SK-N-SH (cell line): ENCODE data around the gene INSC. TPM values are rescaled to one million over a fixed set of nuclear protein-coding genes. Genes with fewer than 3 reads are reported as not detected.

Experiments
- CTCF ChIA-PET: fragments of 300-600, 350-600 bp; formaldehyde crosslinking; extraction: SDS; loops from one replicate; lab custom pipeline; 2021; lab: Yijun Ruan, JAX
- POLR2A ChIA-PET: fragments of 350-600 bp; sonication (Branson Sonifier 250); formaldehyde crosslinking; extraction: SDS; loops from one replicate; lab custom pipeline; 2020; ENCODE audit warnings: antibody characterized with exemption, inconsistent platforms; lab: Yijun Ruan, JAX
- DNase-seq: peaks from one replicate; pipeline ENCODE4 v3.0.0; 2012
- H2AFZ ChIP-seq: fragments of 200-600 bp; sonication (generic); 2 replicates; pipeline ENCODE4 v1.8.1; 2016; ENCODE audit warnings: antibody characterized with exemption, mild to moderate bottlenecking, low read depth
- H3F3A ChIP-seq: fragments of 200-600 bp; sonication (generic); replicated peaks from 2 replicates; pipeline ENCODE3; 2016; ENCODE audit warnings: antibody characterized with exemption, mild to moderate bottlenecking; ENCODE audit not compliant: insufficient read depth
- H3K27ac ChIP-seq, 2 experiments: fragments of 200-500 bp in 1 of 2; fragments of 200-600 bp in 1 of 2; sonication (Bioruptor generic) in 1 of 2; sonication (generic), shearing (Covaris generic) in 1 of 2; 2 replicates each; pipeline versions ENCODE4 v1.5.1 to v1.6.1; 2014 to 2016; ENCODE audit warnings: low read depth in 2 of 2, inconsistent platforms in 1 of 2, low read length in 1 of 2, mild to moderate bottlenecking in 1 of 2, mixed read lengths in 1 of 2
- H3K27me3 ChIP-seq: fragments of 200-600 bp; sonication (generic), shearing (Covaris generic); 2 replicates; pipeline ENCODE4 v1.6.1; 2016; ENCODE audit warnings: mixed run types; ENCODE audit not compliant: insufficient read depth
- H3K36me3 ChIP-seq, 2 experiments: fragments of 200-500 bp in 1 of 2; fragments of 200-600 bp in 1 of 2; sonication (Bioruptor generic) in 1 of 2; sonication (generic) in 1 of 2; replicated peaks in 1 of 2; 2 replicates each; pipeline versions ENCODE3 to v1.5.1; 2014 to 2016; ENCODE audit warnings: low read length in 1 of 2, mild to moderate bottlenecking in 1 of 2; ENCODE audit not compliant: insufficient read depth in 2 of 2, control insufficient read depth in 1 of 2
- H3K4me1 ChIP-seq, 2 experiments: fragments of 200-500 bp in 1 of 2; fragments of 200-600 bp in 1 of 2; sonication (Bioruptor generic) in 1 of 2; sonication (generic), shearing (Covaris generic) in 1 of 2; 2 replicates each; pipeline versions ENCODE4 v1.5.1 to v1.6.1; 2014 to 2016; ENCODE audit warnings: low read depth in 1 of 2, low read length in 1 of 2, mixed run types in 1 of 2; ENCODE audit not compliant: insufficient read depth in 2 of 2, control insufficient read depth in 1 of 2
- H3K4me2 ChIP-seq: fragments of 200-600 bp; sonication (generic), shearing (Covaris generic); 2 replicates; pipeline ENCODE4 v1.6.1; 2017; ENCODE audit warnings: mixed run types
- H3K4me3 ChIP-seq, 2 experiments: fragments of 200-500 bp in 1 of 2; fragments of 200-600 bp in 1 of 2; sonication (Bioruptor generic) in 1 of 2; sonication (generic), shearing (Covaris generic) in 1 of 2; 2 replicates each; pipeline versions ENCODE4 v1.5.1 to v1.8.1; 2014 to 2016; ENCODE audit warnings: low read depth in 2 of 2, inconsistent platforms in 1 of 2, low read length in 1 of 2, mild to moderate bottlenecking in 1 of 2, mixed read lengths in 1 of 2, moderate library complexity in 1 of 2
- H3K79me2 ChIP-seq: fragments of 200-600 bp; sonication (generic); 2 replicates; pipeline ENCODE4 v1.8.1; 2017; ENCODE audit warnings: mild to moderate bottlenecking; ENCODE audit not compliant: insufficient read depth
- H3K9ac ChIP-seq: fragments of 200-600 bp; sonication (generic); 2 replicates; pipeline ENCODE4 v1.6.1; 2017; ENCODE audit warnings: mixed run types
- H3K9me2 ChIP-seq: fragments of 200-600 bp; sonication (generic); 2 replicates; pipeline ENCODE4 v1.6.1; 2017; ENCODE audit warnings: mixed run types
- H3K9me3 ChIP-seq: fragments of 200-600 bp; sonication (generic); 2 replicates; pipeline ENCODE4 v1.6.1; 2017; ENCODE audit warnings: mixed run types, mild to moderate bottlenecking, moderate library complexity
- H4K20me1 ChIP-seq: fragments of 200-600 bp; sonication (generic); 2 replicates; pipeline ENCODE4 v1.6.1; 2017; ENCODE audit warnings: mild to moderate bottlenecking, mixed run types; ENCODE audit not compliant: insufficient read depth
- EP300 ChIP-seq, 2 experiments: IDR thresholded peaks; 2 replicates each; pipeline versions ENCODE4 v1.4.0 to v1.6.1; 2012; ENCODE audit warnings: borderline replicate concordance in 1 of 2, low read depth in 1 of 2, low read length in 1 of 2
- EZH2phosphoT487 ChIP-seq: fragments of 200-600 bp; sonication (generic); IDR thresholded peaks from 2 replicates; pipeline ENCODE4 v1.6.1; 2017; ENCODE audit warnings: low read depth, mixed run types, mild to moderate bottlenecking, antibody characterized with exemption, moderate library complexity, borderline replicate concordance
- FOXM1 ChIP-seq: IDR thresholded peaks from 2 replicates; pipeline ENCODE4 v1.4.0; 2012; ENCODE audit warnings: low read depth, mild to moderate bottlenecking
- GABPA ChIP-seq: IDR thresholded peaks from 2 replicates; pipeline ENCODE4 v1.4.0; 2012; ENCODE audit warnings: low read depth, mild to moderate bottlenecking
- GATA2 ChIP-seq: sonication (generic); formaldehyde crosslinking; IDR thresholded peaks from 2 replicates; pipeline ENCODE4 v1.5.0; 2020; ENCODE audit warnings: mild to moderate bottlenecking, missing genetic modification reagents
- JUND ChIP-seq: IDR thresholded peaks from 2 replicates; pipeline ENCODE4 v1.4.0; 2012
- NFIC ChIP-seq: IDR thresholded peaks from 2 replicates; pipeline ENCODE4 v1.4.0; 2012; ENCODE audit warnings: borderline replicate concordance
- NRF1 ChIP-seq: IDR thresholded peaks from 2 replicates; pipeline ENCODE4 v1.6.1; 2012; ENCODE audit warnings: low read depth, mild to moderate bottlenecking, low read length
- POLR2AphosphoS5 ChIP-seq: IDR thresholded peaks from 2 replicates; pipeline ENCODE4 v1.6.1; 2012; ENCODE audit warnings: low read depth, low read length
- RAD21 ChIP-seq: IDR thresholded peaks from 2 replicates; pipeline ENCODE4 v1.6.1; 2012; ENCODE audit warnings: mild to moderate bottlenecking, low read length
- RFX5 ChIP-seq: IDR thresholded peaks from 2 replicates; pipeline ENCODE4 v1.6.1; 2012; ENCODE audit warnings: mild to moderate bottlenecking, improper control_type of control experiment, low read length
- RXRA ChIP-seq: IDR thresholded peaks from 2 replicates; pipeline ENCODE4 v1.4.0; 2012; ENCODE audit warnings: low read depth, mild to moderate bottlenecking, borderline replicate concordance
- TEAD4 ChIP-seq: IDR thresholded peaks from 2 replicates; pipeline ENCODE4 v1.4.0; 2012; ENCODE audit warnings: mild to moderate bottlenecking, borderline replicate concordance; ENCODE audit not compliant: insufficient read depth
- YY1 ChIP-seq: IDR thresholded peaks from 2 replicates; pipeline ENCODE4 v1.4.0; 2012; ENCODE audit warnings: low read depth, mild to moderate bottlenecking
- WGBS: methylation state at CpG from one replicate; pipeline ENCODE4 v1.1.6; 2017; ENCODE audit warnings: low lambda C conversion rate; 5-methylcytosine and 5-hydroxymethylcytosine counted together
- polyA plus RNA-seq, 3 experiments: library from polyadenylated mRNA; depleted of rRNA; stranded (reverse); fragments of >200 nt; gene quantifications; 2 replicates each; pipeline ENCODE4 v1.2.3, GENCODE V29; 2012
- TF ChIP-seq, protein P1 (sequence below): fragments of 150-350 bp; IDR thresholded peaks from 2 replicates; pipeline ENCODE4 v1.6.1; 2016; ENCODE audit warnings: mild to moderate bottlenecking, low read depth, low read length
- TF ChIP-seq, protein P2 (sequence below): IDR thresholded peaks from 2 replicates; pipeline ENCODE4 v1.6.1; 2012; ENCODE audit warnings: mild to moderate bottlenecking, low read depth, low read length, moderate library complexity
- TF ChIP-seq, protein P3 (sequence below): IDR thresholded peaks from 2 replicates; pipeline ENCODE4 v1.4.0; 2012; ENCODE audit warnings: low read depth, borderline replicate concordance

INSC gene
- polyA plus RNA-seq, 1 of the 3 experiments (the other 2 are of a cell fraction): not detected

- CTCF ChIA-PET: interaction anchor here (0.9 kb wide), 1 partner anchor 27 kb away, joined by 3 read pairs; no protein-coding TSS in a partner anchor
- POLR2A ChIA-PET: no interaction called here
Measured at GRCh38 chr11:15186146-15186545, 71.4 kb downstream of the INSC start.

More at GRCh38 chr11:15186146-15186545, 71.4 kb downstream of the INSC start:
- Histone ChIP-seq H3K4me1 (no peaks in the 10 kb centered on the region), H2AFZ (no peak overlapping the region), H3K9ac (no peak overlapping the region), H4K20me1 (no peaks in the 10 kb centered on the region), H3K27me3 (no peaks in the 10 kb centered on the region), H3K4me3 (no peak overlapping the region), H3K9me2 (no peaks in the 10 kb centered on the region), H3K79me2 (no peaks in the 10 kb centered on the region), H3K36me3 (no peaks in the 10 kb centered on the region), H3K4me2 (no peak overlapping the region), H3K27ac (no peak overlapping the region), H3F3A (no peaks in the 10 kb centered on the region), H3K9me3 (no peaks in the 10 kb centered on the region)
- TF ChIP-seq, protein P1, sequence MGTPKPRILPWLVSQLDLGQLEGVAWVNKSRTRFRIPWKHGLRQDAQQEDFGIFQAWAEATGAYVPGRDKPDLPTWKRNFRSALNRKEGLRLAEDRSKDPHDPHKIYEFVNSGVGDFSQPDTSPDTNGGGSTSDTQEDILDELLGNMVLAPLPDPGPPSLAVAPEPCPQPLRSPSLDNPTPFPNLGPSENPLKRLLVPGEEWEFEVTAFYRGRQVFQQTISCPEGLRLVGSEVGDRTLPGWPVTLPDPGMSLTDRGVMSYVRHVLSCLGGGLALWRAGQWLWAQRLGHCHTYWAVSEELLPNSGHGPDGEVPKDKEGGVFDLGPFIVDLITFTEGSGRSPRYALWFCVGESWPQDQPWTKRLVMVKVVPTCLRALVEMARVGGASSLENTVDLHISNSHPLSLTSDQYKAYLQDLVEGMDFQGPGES: no peak
- no peak for TF ChIP-seq GATA2
- TF ChIP-seq NFIC: no peak
- no peak for TF ChIP-seq EP300 (IDR thresholded peaks at IDR 0.05; ENCODE audit: borderline replicate concordance in 1 of 2, low read depth in 1 of 2, low read length in 1 of 2)
- TF ChIP-seq RFX5: no peak
- no peak for TF ChIP-seq GABPA
- no peak for TF ChIP-seq JUND
- TF ChIP-seq EZH2phosphoT487: no peak
- TF ChIP-seq, protein P2, sequence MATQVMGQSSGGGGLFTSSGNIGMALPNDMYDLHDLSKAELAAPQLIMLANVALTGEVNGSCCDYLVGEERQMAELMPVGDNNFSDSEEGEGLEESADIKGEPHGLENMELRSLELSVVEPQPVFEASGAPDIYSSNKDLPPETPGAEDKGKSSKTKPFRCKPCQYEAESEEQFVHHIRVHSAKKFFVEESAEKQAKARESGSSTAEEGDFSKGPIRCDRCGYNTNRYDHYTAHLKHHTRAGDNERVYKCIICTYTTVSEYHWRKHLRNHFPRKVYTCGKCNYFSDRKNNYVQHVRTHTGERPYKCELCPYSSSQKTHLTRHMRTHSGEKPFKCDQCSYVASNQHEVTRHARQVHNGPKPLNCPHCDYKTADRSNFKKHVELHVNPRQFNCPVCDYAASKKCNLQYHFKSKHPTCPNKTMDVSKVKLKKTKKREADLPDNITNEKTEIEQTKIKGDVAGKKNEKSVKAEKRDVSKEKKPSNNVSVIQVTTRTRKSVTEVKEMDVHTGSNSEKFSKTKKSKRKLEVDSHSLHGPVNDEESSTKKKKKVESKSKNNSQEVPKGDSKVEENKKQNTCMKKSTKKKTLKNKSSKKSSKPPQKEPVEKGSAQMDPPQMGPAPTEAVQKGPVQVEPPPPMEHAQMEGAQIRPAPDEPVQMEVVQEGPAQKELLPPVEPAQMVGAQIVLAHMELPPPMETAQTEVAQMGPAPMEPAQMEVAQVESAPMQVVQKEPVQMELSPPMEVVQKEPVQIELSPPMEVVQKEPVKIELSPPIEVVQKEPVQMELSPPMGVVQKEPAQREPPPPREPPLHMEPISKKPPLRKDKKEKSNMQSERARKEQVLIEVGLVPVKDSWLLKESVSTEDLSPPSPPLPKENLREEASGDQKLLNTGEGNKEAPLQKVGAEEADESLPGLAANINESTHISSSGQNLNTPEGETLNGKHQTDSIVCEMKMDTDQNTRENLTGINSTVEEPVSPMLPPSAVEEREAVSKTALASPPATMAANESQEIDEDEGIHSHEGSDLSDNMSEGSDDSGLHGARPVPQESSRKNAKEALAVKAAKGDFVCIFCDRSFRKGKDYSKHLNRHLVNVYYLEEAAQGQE: no peak
- TF ChIP-seq TEAD4: no peak
- no peak for TF ChIP-seq YY1
- TF ChIP-seq RAD21: no peak
- TF ChIP-seq POLR2AphosphoS5: no peak
- TF ChIP-seq, protein P3, sequence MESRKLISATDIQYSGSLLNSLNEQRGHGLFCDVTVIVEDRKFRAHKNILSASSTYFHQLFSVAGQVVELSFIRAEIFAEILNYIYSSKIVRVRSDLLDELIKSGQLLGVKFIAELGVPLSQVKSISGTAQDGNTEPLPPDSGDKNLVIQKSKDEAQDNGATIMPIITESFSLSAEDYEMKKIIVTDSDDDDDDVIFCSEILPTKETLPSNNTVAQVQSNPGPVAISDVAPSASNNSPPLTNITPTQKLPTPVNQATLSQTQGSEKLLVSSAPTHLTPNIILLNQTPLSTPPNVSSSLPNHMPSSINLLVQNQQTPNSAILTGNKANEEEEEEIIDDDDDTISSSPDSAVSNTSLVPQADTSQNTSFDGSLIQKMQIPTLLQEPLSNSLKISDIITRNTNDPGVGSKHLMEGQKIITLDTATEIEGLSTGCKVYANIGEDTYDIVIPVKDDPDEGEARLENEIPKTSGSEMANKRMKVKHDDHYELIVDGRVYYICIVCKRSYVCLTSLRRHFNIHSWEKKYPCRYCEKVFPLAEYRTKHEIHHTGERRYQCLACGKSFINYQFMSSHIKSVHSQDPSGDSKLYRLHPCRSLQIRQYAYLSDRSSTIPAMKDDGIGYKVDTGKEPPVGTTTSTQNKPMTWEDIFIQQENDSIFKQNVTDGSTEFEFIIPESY: no peak
- TF ChIP-seq NRF1: no peak
- no peak for TF ChIP-seq RXRA
- no peak for TF ChIP-seq FOXM1
- DNase-seq: no peak
- 12% methylated on average over 4 of the region's 4 CpGs for WGBS
